Suprapubic skin (tissue), 4 donors: ENCODE data around the gene NOTCH4. TPM values are rescaled to one million over a fixed set of nuclear protein-coding genes. Genes with fewer than 3 reads are reported as not detected.
"Not testable (repeated sequence)": the region's sequence is repeated elsewhere in the genome, so short reads cannot be mapped to it uniquely, and the experiment has no call there.

Source experiments
- DNase-seq, 2 donors: peaks; one replicate each; pipeline ENCODE4 v3.0.0-alpha.2; 2019; ENCODE audit warnings: low spot score in 2 of 2
- H3K27ac ChIP-seq: fragments of 200-600 bp; sonication (generic); one replicate; pipeline ENCODE4 v1.5.1; 2019
- H3K27me3 ChIP-seq: fragments of 200-600 bp; sonication (generic); one replicate; pipeline ENCODE4 v1.5.1; 2019
- H3K36me3 ChIP-seq: fragments of 200-600 bp; sonication (generic); one replicate; pipeline ENCODE4 v1.5.1; 2019
- H3K4me1 ChIP-seq: fragments of 200-600 bp; sonication (generic); one replicate; pipeline ENCODE4 v1.5.1; 2019
- H3K4me3 ChIP-seq: fragments of 200-600 bp; sonication (generic); one replicate; pipeline ENCODE4 v1.5.1; 2019; ENCODE audit warnings: mild to moderate bottlenecking
- H3K9me3 ChIP-seq: fragments of 200-600 bp; sonication (generic); one replicate; pipeline ENCODE4 v1.5.1; 2019
- EP300 ChIP-seq: sonication (generic); formaldehyde crosslinking; IDR thresholded peaks from one replicate; pipeline ENCODE4 v1.6.1; 2017; ENCODE audit warnings: antibody characterized with exemption
- POLR2A ChIP-seq, 2 donors: fragments of 450-650 bp; IDR thresholded peaks; one replicate each; pipeline ENCODE4 v1.6.1; 2017; ENCODE audit warnings: antibody characterized with exemption in 2 of 2, mild to moderate bottlenecking in 2 of 2, moderate library complexity in 2 of 2
- POLR2AphosphoS5 ChIP-seq, 3 donors: sonication (generic); formaldehyde crosslinking; IDR thresholded peaks; one replicate each; pipeline ENCODE4 v1.6.1; 2017; ENCODE audit warnings: antibody characterized with exemption in 3 of 3
- WGBS: methylation state at CpG from one replicate; pipeline ENCODE4 v1.1.5; 2018; 5-methylcytosine and 5-hydroxymethylcytosine counted together
- total RNA-seq, 4 donors: library from RNA; depleted of rRNA; stranded (reverse); fragments of >200 nt; gene quantifications; one replicate each; pipeline ENCODE4 v1.1.0, GENCODE V29; 2016
- TF ChIP-seq, protein P1 (sequence below), 2 donors: fragments of 200-600 bp in 1 of 2; fragments of 450-650 bp in 1 of 2; sonication (generic) in 1 of 2; IDR thresholded peaks; one replicate each; pipeline ENCODE4 v1.5.1; 2016 to 2019; ENCODE audit warnings: antibody characterized with exemption in 2 of 2, mild to moderate bottlenecking in 1 of 2, moderate library complexity in 1 of 2

Gene NOTCH4
- total RNA-seq, 4 donors from 2014 or later = 5.3 to 22.0 (median 10.2) TPM

DNA sequence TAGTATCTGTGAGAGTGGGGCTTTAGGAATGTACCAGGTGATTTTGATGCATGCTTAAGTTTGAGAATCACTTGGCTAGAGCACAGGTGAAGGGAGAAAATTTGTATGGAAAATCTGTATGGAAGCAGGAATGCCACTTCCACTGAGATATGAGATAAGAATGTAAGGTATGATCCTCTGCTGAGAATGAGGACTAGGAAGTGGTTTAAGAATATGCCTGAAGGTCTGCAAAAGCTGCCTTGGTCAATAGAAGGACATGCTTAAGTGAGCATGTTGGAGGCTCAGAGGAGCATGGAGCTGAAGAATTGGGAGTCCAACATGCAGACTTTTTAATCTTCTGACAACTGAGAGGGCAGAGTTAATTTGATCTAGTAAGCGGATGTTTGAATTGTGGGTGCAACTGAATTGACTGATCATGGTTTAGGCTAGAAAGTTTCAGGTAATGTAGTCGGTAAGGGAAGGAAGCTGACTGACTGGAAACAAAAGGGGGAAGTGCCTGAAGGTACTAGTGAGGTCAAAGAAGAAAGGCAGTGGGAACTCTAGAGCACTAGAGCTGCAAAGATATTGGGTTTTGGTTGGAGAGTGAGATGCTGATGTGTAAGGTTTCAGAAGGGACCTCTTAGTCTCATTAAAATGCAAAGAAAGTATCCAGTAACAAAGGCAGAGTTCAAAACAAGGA, 28.6 kb upstream of the NOTCH4 start:
- H3K27ac ChIP-seq = no peak overlapping the region
- H3K36me3 ChIP-seq = no peaks in the 10 kb centered on the region
- no peak overlapping the region for H3K4me3 ChIP-seq
- no peak for DNase-seq
- 40% methylated on average over 1 of the region's 2 CpGs for WGBS
- no peak for TF ChIP-seq EP300
- TF ChIP-seq, protein P1, sequence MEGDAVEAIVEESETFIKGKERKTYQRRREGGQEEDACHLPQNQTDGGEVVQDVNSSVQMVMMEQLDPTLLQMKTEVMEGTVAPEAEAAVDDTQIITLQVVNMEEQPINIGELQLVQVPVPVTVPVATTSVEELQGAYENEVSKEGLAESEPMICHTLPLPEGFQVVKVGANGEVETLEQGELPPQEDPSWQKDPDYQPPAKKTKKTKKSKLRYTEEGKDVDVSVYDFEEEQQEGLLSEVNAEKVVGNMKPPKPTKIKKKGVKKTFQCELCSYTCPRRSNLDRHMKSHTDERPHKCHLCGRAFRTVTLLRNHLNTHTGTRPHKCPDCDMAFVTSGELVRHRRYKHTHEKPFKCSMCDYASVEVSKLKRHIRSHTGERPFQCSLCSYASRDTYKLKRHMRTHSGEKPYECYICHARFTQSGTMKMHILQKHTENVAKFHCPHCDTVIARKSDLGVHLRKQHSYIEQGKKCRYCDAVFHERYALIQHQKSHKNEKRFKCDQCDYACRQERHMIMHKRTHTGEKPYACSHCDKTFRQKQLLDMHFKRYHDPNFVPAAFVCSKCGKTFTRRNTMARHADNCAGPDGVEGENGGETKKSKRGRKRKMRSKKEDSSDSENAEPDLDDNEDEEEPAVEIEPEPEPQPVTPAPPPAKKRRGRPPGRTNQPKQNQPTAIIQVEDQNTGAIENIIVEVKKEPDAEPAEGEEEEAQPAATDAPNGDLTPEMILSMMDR (IDR thresholded peaks at IDR 0.05) = no peak
- no peak for TF ChIP-seq POLR2AphosphoS5 (IDR thresholded peaks at IDR 0.05)
- no peak for TF ChIP-seq POLR2A (IDR thresholded peaks at IDR 0.05)
- no peaks in the 10 kb centered on the region for H3K27me3 ChIP-seq
- H3K4me1 ChIP-seq = peaks cover 14% of the 10 kb centered on the region
- H3K9me3 ChIP-seq = no peaks in the 10 kb centered on the region

DNA sequence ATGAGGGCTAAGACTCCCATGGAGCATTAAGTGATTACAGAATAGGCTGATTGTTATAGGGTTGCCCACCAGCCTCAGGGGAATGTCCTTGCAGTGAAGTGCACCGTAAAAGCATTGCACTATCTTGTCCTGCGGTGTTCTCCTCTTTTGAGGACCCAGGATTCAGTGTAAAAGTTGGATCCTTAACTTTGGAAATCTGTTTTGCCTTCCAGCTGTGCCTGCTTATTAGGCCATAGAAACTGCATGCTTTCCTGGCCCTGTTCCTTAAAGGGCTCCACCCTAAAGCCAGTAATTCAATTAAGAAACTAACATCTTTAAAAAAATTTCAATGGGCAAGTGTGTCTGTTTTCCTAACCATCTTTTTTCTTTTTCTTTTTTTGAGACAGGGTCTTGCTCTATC, 25.4 kb upstream of the NOTCH4 start:
- 69% methylated on average over 2 of the region's 2 CpGs for WGBS
- no peak overlapping the region for H3K27ac ChIP-seq
- H3K4me3 ChIP-seq = no peak overlapping the region
- no peaks in the 10 kb centered on the region for H3K9me3 ChIP-seq
- H3K4me1 ChIP-seq = peaks cover 12% of the 10 kb centered on the region
- no peaks in the 10 kb centered on the region for H3K27me3 ChIP-seq
- no peak for DNase-seq
- TF ChIP-seq EP300 (no peak), POLR2A (IDR thresholded peaks at IDR 0.05) (no peak), POLR2AphosphoS5 (IDR thresholded peaks at IDR 0.05) (no peak)
- TF ChIP-seq, protein P1 (IDR thresholded peaks at IDR 0.05) = no peak
- no peaks in the 10 kb centered on the region for H3K36me3 ChIP-seq

- 25% methylated on average over 2 of the region's 2 CpGs for WGBS
- no peak overlapping the region for H3K27ac ChIP-seq
- H3K4me3 ChIP-seq = no peak overlapping the region
- peaks cover 18% of the 10 kb centered on the region for H3K4me1 ChIP-seq
- DNase-seq = no peak
- H3K27me3 ChIP-seq = no peaks in the 10 kb centered on the region
- no peak for TF ChIP-seq EP300
- TF ChIP-seq POLR2AphosphoS5 (IDR thresholded peaks at IDR 0.05) = no peak
- TF ChIP-seq, protein P1 (IDR thresholded peaks at IDR 0.05) = no peak
- no peak for TF ChIP-seq POLR2A (IDR thresholded peaks at IDR 0.05)
- no peaks in the 10 kb centered on the region for H3K9me3 ChIP-seq
- H3K36me3 ChIP-seq = no peaks in the 10 kb centered on the region
These were observed 23.5 kb upstream of the NOTCH4 start for GRCh38 chr6:32247401-32247800.

DNA sequence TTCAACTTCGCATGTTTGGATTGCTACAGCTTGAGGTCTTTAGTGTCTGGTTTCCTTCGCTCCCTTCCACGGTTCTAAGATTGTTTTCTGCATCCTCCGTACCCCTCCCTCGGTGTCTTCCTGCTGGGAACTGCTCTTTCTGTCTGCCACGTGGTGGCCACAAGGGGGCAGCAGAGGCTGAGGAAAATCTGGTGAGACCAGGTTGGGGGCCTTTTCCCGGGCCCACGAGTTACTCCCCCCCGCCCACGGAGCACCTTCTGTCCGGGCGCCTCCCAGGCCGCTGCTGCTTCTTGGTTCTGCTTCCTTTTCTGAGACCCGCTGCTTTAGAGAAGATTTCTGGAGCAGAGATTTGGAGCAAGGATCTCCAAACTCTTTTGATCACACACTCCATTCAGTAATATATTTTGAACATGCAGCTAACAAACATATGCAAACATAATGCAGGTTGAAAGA, 21.1 kb upstream of the NOTCH4 start:
- DNase-seq = peak; percentile 90 to 92
- no peak for TF ChIP-seq POLR2A (IDR thresholded peaks at IDR 0.05)
- TF ChIP-seq EP300 = no peak
- TF ChIP-seq POLR2AphosphoS5 (IDR thresholded peaks at IDR 0.05) = peak in 2 of 3 donors; percentile 28 to 38
- TF ChIP-seq, protein P1 (IDR thresholded peaks at IDR 0.05) = peak; percentile 87 to 93
- Histone ChIP-seq H3K36me3 (no peaks in the 10 kb centered on the region), H3K4me3 (peak overlapping the region; percentile 38), H3K27ac (peak overlapping the region; percentile 85), H3K9me3 (no peaks in the 10 kb centered on the region), H3K27me3 (no peaks in the 10 kb centered on the region), H3K4me1 (peaks cover 18% of the 10 kb centered on the region)
- 1% methylated on average over 14 of the region's 14 CpGs for WGBS

DNA sequence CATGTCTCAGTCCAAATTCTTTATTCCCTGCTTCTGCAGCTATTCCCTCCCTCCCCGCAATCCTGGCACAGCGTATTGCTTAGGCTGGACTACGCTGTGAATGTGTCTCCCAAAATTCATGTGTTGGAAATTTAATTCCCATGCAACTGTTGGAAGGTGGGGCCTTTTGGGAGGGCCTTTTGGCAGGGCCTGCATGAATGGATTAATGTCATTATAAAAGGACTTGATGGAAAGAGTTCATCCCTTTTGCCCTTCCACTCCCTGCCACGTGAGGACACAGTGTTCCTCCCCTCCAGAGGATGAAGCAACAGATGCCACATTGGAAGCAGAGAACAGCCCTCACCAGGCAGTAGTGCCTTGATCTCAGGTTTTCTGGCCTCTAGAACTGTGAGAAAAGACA, 20.4 kb upstream of the NOTCH4 start:
- WGBS = 77% methylated on average over 4 of the region's 4 CpGs
- H3K4me3 ChIP-seq = peak overlapping the region; percentile 38
- TF ChIP-seq POLR2AphosphoS5 (IDR thresholded peaks at IDR 0.05) (peak in 2 of 3 donors; percentile 54 to 87), POLR2A (IDR thresholded peaks at IDR 0.05) (no peak)

GRCh38 chr6:32242318-32242813, 18.5 kb upstream of the NOTCH4 start:
- H3K27ac ChIP-seq, H3K36me3 ChIP-seq, DNase-seq, H3K27me3 ChIP-seq, H3K4me3 ChIP-seq, H3K9me3 ChIP-seq: not testable (repeated sequence)
- H3K4me1 ChIP-seq = peaks cover 18% of the 10 kb centered on the region
- WGBS = 83% methylated on average over 4 of the region's 4 CpGs

More for the DNA sequence above, 20.4 kb upstream of the NOTCH4 start:
- Histone ChIP-seq H3K4me1 (peaks cover 18% of the 10 kb centered on the region), H3K27ac (peak overlapping the region; percentile 85), H3K9me3 (no peaks in the 10 kb centered on the region), H3K27me3 (no peaks in the 10 kb centered on the region), H3K36me3 (no peaks in the 10 kb centered on the region)
- peak; percentile 82 to 85 for DNase-seq
